Measurements from ENCODE around the gene SSUH2.

GRCh38 chr3:8641472-8641871 lies 3.1 kb downstream of the SSUH2 start:
- no peak for TF ChIP-seq POLR2A (IDR thresholded peaks at IDR 0.05)
- no peak for TF ChIP-seq CTCF (IDR thresholded peaks at IDR 0.05)

Measured in testis (tissue), 2 donors.